ENCODE measurements around the gene CFAP99. TPM values are rescaled to one million over a fixed set of nuclear protein-coding genes. Genes with fewer than 3 reads are reported as not detected.

Gene CFAP99
- total and polyA plus RNA-seq, 2 experiments from 2014 or later = not detected

GRCh38 chr4:2436761-2437474, 18.2 kb downstream of the CFAP99 start (continued):
- TF ChIP-seq POLR2AphosphoS5 (IDR thresholded peaks at IDR 0.05; ENCODE audit: low read depth) (no peak), NANOG (IDR thresholded peaks at IDR 0.05; ENCODE audit: borderline replicate concordance) (no peak), CREB1 (CRISPR knock-in tag; IDR thresholded peaks at IDR 0.05; ENCODE audit: low read depth) (no peak), STAT1 (IDR thresholded peaks at IDR 0.05; ENCODE audit: unreplicated experiment) (no peak), ZNF462 (CRISPR knock-in tag; IDR thresholded peaks at IDR 0.05) (no peak)

- Mint-ChIP-seq H3K4me1 (peaks cover 10% of the 10 kb centered on the region; the same call in 1 of the 3 replicates), H3K36me3 (ENCODE audit: low read depth) (no peaks in the 10 kb centered on the region), H3K27me3 (ENCODE audit: insufficient read depth, low read depth, poor library complexity) (peaks cover 9% of the 10 kb centered on the region), H3K27ac (no peak overlapping the region), H3K4me3 (no peak overlapping the region), H3K9me3 (no peaks in the 10 kb centered on the region)
- Histone ChIP-seq H3K27me3 (ENCODE audit: insufficient read depth) (no peaks in the 10 kb centered on the region), H3K4me1 (ENCODE audit: insufficient read depth) (no peaks in the 10 kb centered on the region), H3K27ac (ENCODE audit: low read depth) (no peak overlapping the region), H3K4me3 (no peak overlapping the region), H3K36me3 (ENCODE audit: insufficient read depth) (no peaks in the 10 kb centered on the region), H4K20me1 (replicated peaks; ENCODE audit: insufficient read depth) (no peaks in the 10 kb centered on the region), H3K9me2 (ENCODE audit: insufficient read depth) (no peaks in the 10 kb centered on the region), H3K4me2 (no peak overlapping the region), H2AFZ (no peak overlapping the region), H3F3A (replicated peaks; ENCODE audit: low read depth) (no peaks in the 10 kb centered on the region), H3K79me2 (replicated peaks; ENCODE audit: insufficient read depth) (no peaks in the 10 kb centered on the region)
- ATAC-seq (no peak), DNase-seq (ENCODE audit: low spot score) (no peak)
- TF ChIP-seq POLR2AphosphoS5 (IDR thresholded peaks at IDR 0.05; ENCODE audit: low read depth) (no peak), JUNB (IDR thresholded peaks at IDR 0.05; ENCODE audit: unreplicated experiment) (no peak), REST (IDR thresholded peaks at IDR 0.05; ENCODE audit: unreplicated experiment) (no peak), NANOG (IDR thresholded peaks at IDR 0.05; ENCODE audit: borderline replicate concordance) (no peak), ETS1 (IDR thresholded peaks at IDR 0.05) (no peak), EZH2phosphoT487 (IDR thresholded peaks at IDR 0.05; ENCODE audit: unreplicated experiment) (no peak), ZNF114 (CRISPR knock-in tag; IDR thresholded peaks at IDR 0.05) (no peak), CREB1 (CRISPR knock-in tag; IDR thresholded peaks at IDR 0.05; ENCODE audit: low read depth) (no peak)
Observed at GRCh38 chr4:2437475-2438215, 18.9 kb downstream of the CFAP99 start.

Measured in GM23338 (cell line).